Pulmonary artery endothelial cell (primary cell): Measurements from ENCODE around the gene SPAG16. TPM values are rescaled to one million over a fixed set of nuclear protein-coding genes. Genes with fewer than 3 reads are reported as not detected.
"Not testable (repeated sequence)": the region's sequence is repeated elsewhere in the genome, so short reads cannot be mapped to it uniquely, and the experiment has no call there.

Experiments used
- DNase-seq: peaks from one replicate; pipeline ENCODE4 v3.0.0-alpha.2; 2011; ENCODE audit warnings: low read depth, low spot score
- total RNA-seq: library from RNA; depleted of rRNA; stranded (reverse); fragments of >200 nt; gene quantifications from 2 replicates; pipeline ENCODE4 v1.2.3, GENCODE V29; 2014

The SPAG16 gene
- total RNA-seq, 1 donor from 2014 or later, result 11.2 TPM

DNA sequence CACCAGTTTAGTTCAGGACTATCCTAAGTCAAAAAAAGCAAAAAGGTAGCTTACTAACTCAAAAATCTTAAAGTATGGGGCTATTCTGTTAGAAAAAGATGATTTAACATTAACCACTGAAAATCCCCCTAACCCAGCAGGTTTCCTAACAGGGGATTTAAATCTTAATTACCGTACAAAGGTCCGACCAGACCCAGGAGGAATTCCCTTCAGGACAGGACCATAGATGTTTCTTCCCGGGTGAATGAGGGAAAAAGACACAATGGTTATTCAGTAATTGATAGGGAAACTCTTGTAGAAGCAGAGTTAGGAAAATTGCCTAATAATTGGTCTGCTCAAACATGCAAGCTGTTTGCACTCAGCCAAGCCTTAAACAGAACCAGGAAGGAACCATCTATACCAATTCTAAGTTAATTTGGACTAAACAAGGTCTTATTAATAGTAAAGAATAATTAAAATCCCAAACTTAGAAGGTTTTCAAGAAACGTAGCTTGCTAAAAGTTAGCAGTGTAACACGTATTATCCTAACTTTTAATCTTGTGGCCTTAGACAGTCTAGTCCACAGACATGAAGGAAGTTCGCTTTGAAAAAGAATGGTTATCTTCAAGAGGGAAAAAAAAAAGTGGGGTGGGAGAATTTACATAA, 124.3 kb downstream of the SPAG16 start:
- DNase-seq, result not testable (repeated sequence)

DNA sequence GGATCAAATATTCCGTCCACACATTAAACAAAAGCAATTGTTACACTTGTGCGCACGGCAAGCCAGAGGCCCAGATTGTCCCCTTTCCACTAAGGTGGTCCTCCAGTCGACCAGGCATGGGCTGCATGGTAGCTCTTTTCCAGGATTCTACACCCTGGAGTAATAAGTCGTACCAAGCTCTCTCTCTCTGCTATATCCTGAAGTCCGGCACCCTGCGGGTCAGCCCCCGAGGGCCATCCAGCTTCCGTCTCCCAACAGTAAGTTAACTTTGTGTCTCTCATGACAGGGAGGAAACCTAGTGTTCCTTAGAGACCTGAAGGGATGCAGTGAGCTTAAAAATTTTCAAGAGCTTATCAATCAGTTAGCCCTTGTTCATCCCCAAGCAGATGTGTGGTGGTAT, 126.4 kb downstream of the SPAG16 start:
- DNase-seq, result not testable (repeated sequence)

DNA sequence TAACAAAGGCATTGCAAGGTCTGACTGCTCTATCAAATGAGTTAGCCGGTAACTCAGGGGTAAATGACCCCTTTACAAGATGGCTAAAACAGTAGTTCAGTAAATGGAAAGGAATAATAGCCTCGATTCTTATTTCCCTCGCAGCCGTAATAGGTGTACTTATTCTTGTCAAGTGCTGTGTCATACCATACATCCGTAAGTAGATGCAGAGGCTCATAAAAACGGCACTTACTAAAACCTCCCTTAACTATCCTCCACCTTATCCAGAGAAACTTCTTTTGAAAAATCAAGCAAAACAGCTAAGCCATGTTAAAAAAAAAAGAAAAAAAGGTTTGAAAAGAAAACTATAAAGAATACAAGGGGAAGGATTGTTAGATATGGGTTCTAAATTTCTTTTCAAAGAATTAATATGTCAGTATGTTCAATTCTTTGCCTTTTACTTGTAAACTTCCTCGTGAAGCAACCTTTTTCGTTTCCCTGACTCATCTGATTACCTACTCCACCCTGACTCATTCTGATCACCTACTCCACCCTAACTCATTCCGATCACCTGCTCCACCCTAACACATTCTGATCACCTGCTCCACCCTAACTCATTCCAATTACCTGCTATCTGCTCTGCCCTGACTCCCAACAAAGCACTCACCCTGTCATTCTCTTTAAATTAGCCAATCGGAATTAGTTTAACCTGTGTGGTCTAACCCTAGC, 127.5 kb downstream of the SPAG16 start:
- DNase-seq, result no peak

DNA sequence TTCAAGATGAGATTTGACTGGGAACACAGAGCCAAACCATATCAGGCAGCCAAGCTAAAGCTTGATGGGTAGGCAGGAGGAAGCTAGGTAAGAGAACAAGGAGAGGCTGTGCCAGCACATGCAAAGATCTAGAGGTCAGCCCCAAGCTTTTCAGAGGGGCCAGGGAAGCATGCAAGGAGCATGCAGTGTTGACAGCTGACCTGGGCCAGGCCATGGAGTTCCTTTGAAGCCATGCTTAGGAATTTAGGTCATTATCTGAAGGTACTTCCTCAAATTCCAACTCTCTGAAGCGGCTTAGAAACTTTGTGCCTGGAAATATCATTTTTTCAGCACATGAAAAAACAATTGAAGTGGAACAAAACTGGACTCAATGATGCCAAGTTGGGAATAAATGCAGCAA, 130.8 kb downstream of the SPAG16 start:
- DNase-seq, result no peak

DNA sequence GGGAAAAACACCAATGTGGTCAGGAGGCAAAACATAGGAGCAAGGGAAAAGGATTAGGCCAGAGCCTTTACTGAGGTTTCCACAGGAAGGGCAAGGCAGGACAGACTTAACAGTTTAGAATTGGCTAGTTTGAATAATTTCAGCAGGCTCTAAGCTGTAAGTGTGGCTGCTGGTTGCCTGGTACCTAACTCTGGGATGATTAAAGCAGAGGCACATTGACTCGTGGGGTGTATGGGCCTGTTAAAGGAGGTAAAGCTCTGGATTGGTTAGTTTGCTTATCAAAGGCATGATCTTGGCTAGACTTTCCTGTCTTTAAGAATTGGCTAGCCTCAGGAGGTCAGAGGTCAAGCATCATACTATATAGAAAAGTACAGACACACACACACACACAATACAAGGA, 132.6 kb downstream of the SPAG16 start:
- DNase-seq, result no peak

DNA sequence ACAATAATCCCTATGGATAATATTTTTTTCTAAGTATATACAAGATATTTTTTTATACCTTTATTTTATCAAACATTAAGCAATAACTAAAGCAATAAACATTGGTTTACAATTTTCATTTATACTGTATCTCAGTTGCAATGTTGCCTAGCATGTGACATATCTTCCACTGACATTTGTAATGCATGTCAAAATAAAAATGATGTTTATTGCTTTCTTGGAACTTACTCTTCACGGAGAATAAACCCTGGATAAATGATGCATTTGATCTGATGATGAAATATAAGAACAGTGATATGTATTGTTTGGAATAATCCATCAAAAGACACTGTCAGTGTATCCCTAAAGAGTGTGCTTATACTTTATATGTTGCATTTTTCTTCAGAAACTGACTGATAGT, 135.7 kb downstream of the SPAG16 start:
- DNase-seq, result no peak

DNA sequence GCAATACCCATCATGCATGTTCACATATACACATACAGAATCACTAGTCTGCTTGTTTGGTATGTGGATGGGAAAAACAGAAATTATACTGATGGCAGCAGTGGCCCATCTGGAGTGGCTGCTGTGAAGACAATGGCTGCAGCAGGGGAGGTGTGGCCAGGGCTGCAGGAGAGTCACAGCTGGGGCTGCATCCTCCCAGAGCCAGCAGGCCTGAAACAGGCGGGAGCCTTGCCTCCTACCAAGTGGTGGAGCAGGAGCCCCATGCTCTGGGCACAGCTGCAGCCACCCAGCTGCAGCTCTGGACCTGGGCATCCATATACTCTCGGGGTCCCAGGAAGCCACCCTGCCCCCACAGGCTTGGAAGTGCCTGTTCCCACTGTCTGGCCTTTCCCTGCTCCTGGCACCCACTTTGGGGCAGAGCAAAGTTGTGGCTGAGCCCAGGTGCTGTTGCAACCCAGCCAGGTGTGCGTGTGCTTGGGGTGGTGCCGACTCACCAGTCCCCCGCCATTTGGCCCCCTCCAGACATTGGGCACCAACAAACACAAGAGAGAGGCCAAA, 136.6 kb downstream of the SPAG16 start:
- no peak for DNase-seq

DNA sequence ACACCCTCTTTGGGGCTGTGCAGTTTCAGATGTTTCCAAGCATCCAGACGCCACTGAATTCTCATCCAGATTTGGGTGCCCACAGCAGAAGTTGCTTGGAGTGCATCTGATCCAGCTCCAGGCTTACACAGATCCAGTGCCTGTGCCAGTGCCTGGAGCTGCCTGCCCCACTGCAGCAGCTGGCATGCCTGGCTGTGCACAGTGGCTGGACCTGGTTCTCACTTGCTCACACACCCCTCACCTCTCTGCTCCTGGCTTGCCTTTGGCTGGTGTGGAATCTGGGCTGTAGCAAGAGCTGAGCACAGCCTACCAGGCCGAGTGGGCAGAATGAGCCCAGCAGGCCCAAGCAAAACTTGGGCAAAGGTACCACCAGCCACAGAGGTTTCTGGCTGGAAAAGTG, 137.9 kb downstream of the SPAG16 start:
- no peak for DNase-seq

DNA sequence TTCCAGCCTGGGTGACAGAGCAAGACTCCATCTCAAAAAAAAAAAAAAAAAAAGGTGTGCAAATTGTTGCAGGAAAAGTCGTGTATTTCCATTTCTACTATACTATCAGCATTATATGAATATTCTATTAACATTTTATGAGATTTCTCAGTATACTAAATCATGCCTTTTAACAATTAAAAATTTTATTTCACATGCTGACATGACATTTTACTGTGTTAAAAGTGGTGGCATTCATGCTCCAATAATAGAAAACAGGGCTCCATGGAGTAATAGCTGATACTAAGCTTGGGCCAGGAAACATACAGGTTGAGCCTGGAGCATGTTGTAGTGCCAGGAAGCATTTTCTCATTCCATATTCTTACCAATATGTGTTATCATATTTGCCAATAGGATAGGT, 141.4 kb downstream of the SPAG16 start:
- DNase-seq, result no peak

DNA sequence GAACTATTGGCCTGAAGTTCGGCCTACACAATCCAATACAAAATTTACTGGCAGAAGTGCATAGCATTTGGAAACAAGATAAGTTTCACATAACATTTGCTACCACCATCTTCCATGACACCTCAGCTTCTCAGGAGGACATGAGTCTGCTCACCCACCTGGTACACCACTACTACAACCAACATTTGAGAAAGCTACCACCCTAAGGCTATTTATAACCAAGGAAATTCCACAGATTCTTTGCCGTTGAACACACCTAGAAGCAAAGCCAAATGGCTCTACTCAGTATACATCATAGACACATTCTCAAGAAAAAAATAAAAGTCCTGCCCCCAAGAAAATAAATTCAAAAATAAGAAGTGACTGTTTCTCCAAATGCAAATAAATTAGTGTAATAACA, 145.3 kb downstream of the SPAG16 start:
- DNase-seq, result no peak

DNA sequence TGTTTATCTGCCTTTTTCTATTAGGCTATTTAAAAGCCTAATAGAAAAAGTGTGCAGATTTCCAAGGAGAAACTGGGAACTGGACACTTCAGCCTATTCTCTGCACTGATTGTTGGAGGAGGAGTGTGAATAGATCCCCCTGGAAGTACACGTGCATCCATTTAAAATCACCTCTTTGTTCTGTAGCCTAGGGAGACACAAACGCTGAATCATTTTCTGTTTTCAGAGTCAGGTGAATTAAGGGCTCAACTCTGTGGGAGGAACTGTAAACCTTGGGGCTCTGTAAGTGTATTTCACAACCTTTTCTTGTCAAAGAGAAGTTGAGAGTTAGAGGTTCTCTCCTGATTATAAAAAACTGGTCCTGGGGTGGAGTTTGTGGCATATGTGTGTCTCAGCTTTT, 159.7 kb downstream of the SPAG16 start:
- no peak for DNase-seq

DNA sequence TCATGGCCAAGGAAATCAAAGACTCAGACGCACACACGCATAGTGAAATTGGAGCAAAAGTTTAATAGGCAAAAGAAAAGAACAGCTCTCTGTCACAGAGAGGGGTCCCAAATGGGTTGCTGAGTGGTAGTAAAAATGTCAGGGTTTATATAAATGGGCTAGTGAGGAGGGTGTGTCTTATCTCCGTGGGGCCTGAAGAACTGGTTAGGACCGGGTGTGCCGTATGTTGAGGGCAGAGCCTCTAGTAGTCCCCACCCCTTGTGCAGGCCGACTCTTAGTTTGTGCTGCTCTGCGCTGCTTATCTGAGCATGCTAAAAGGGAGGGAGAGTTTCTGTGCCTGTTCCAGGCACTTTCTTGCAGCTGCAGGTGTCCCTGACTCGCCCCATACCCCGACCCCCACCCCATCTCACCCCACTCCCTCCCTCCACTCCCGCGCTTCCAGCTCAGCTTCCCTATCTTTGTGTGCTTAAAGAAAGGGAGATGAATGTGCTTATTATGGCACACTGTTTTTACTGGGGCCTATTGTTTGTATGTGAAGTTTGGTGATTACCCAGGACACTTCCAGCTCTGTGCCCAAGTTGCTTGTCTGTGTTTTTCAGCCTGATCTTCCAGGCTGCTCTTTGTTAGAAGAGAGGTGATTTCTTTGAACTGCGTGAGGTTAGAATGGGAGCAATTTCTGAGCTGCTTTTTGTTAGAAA, 167.4 kb downstream of the SPAG16 start:
- DNase-seq, result no peak

DNA sequence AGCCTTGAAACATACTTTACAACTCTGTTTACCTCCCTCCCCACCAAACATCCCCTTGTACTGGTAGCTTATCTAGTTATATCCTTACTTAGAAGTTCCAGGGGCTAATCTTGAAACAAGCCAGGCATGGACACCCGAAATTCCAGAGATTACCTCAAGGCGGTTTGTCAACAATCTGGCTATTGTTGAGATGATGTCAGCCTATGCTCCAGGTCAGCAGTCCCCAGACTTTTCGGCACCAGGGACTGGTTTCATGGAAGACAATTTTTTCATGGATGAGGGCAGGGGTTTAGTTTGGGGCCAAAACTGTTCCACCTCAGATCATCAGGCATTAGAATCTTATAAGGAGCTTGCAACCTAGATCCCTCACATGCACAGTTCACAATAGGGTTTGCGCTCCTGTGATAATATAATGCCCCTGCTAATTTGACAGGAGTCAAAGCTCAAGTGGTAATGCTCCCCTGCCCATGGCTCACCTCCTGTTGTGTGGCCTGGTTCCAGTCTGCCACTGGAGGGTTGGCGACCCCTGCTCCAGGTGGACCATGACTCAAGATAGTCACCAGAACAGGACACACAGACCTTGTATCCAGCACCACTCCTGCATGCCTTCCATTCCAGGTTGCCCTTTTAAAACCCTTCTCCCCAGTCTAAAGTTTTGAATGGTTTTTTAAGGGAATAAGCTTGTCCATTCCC, 171.2 kb downstream of the SPAG16 start:
- no peak for DNase-seq

DNA sequence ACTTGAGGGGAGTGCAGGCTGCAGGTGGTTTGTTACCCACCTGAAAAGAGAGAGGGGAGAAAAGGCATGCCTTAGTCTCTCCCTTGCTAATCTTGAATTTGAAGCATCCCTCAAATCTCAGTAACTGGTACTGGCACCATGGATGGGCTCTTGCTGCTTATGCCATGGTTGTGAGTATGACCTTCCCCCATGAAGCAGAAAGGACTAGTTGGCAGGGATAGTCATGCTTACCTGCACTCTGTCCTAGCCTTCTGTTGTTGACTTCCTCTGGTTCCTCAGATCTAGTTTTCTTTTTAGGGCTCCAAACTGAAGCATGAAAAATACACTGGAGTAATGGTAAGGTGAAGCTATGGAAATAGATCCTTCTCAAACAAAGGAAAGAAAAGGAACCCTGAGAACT, 191.2 kb downstream of the SPAG16 start:
- no peak for DNase-seq

DNA sequence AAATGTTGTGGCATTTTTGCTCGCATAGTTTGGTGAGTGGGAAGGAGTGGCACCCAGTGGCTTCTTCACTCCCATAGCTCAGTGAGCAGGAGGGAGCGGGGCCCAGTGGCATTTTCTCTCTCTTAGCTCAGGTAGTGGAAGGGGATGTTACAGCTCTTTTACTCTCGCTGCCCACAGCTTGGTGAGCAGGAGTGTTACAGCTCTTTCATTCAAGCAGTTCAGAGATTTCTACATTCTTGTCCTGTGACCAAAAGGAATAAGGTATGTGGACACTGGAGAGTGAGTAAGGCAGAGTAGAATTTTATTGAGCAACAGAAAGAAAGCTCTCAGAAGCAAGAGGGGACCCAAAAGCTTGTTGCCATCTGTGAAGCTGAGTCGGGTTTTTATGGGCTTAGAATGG, 192.4 kb downstream of the SPAG16 start:
- DNase-seq, result no peak

DNA sequence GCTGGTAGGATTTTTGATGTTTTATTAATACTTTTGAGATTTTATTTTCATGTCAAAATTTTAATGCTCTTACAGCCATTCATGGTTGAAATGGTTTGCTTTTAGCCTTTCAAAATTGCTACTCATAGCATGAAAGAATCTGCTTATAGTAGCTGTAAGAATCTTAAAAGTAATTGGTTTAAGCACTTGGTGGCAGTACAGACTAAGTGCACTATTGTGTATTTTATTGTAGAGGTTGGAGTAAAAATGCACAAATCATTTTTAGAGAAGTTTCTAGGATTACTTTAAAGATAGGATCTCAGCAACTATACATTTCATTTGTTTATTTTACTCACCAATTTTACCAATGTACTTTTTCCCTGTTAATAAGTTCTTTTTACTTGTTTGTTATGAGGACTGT, 205.8 kb downstream of the SPAG16 start:
- no peak for DNase-seq

DNA sequence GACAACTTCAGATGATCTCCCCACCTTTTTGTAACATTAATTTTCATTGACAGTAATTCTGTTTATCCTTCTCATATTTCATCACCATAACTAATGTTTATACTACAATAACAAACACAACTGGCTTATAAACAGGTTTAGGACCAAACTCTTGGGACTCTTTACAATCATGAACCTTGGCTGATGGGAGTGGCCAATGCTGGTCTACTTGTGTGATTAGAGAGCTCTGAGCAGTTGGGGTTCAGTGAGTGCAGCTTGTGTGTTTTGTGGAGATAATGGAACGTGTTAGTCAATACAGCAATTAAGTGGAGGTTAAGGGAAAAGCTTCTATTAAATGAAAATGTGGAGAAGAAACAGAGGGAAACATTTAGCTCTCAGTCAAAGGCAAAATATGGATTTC, 207.1 kb downstream of the SPAG16 start:
- DNase-seq, result no peak

DNA sequence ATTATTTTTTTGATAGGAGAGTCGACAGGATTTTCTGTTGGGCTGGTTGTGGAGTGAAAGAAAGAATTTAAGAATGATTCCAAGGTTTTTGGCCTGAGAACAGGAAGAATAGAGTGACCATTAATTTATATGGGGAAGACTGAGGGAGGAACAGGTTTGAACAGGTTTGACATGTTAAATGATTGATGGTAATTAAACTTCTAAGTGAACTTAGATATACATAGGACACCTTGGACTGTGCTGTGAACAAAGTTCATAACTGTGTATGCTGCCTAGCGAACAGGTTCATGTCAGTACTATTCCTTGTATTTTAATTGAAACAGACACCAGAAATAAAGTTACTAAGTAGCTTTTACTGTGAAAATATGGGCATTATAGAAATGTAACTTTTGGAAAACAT, 212.0 kb downstream of the SPAG16 start:
- DNase-seq, result no peak

DNA sequence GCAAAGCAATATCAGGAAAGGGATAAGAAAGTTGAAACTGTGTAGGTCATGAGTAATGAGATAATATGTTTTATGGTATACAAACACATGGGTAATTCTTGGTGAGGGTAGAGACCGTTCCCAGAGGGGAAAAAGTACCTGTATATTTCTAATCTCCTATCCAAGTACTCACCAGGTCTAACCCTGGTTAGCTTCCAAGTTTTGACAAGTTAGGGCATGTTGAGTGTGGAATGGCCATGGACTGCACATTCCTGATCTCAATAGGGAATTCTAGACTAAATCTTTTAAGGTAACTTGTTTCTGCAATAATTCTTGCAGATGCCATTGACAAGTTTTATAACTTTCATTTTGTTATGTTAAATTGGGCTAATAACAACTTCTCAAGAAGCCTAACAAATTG, 216.6 kb downstream of the SPAG16 start:
- no peak for DNase-seq

DNA sequence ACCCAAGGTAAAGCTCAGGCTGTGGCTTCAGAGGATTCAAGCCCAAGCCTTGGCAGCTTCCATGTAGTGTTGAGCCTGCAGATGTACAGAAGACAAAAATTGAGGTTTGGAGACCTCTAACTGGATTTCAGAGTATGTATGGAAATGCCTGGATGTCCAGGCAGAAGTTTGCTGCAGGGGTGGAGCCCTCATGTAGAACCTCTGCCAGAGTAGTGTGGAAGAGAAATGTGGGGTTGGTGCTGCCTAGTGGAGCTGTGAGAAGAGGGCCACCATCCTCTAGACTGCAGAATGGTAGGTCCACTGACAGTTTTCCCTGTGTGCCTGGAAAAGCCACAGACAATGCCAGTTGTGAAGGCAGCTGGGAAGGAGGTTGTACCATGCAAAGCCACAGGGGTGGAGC, 239.9 kb downstream of the SPAG16 start:
- no peak for DNase-seq

DNA sequence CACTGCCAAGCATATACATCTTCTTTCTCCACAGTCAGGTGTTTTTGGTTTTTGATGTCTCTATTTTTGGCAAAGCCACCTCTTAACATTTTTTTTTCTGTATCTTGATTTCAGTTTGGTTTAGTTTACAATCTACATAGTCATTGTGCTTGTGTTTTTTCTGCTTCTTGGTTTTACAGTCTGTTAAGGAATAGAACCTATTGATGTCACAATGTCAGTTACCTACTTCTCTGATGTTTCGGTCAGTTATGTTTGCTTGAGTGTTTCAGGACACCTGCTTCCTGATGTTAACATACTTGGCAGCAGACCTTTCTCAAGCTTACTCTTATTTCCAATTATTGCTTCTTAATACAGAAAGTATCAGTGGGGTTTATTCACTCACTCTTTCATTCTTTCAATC, 253.3 kb downstream of the SPAG16 start:
- DNase-seq, result no peak

DNA sequence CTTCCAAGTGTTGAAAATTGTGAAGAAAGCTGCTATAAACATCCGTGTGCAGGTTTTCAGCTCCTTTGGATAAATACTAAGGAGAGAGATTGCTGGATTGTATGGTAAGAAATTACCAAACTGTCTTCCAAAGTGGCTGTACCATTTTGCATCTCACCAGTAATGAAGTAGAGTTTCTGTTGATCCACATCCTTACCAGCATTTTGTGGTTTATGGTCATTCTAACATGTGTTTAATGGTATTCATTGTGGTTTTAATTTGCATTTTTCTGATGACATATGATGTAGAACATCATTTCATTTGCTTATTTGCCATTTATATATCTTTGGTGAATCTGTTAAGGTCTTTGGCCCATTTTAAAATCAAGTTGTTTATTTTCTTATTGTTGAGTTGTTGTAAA, 260.7 kb downstream of the SPAG16 start:
- no peak for DNase-seq
